HG03457 (cell line): ENCODE results near the gene PPP1R14C.
"Not testable (repeated sequence)": the region's sequence is repeated elsewhere in the genome, so short reads cannot be mapped to it uniquely, and the experiment has no call there.

Experiments
- ATAC-seq: cut with Tn5 transposase; IDR thresholded peaks from one replicate; pipeline ENCODE4 v1.9.1; 2021; ENCODE audit warnings: moderate number of reproducible peaks; ENCODE audit not compliant: unreplicated experiment

The PPP1R14C gene

DNA sequence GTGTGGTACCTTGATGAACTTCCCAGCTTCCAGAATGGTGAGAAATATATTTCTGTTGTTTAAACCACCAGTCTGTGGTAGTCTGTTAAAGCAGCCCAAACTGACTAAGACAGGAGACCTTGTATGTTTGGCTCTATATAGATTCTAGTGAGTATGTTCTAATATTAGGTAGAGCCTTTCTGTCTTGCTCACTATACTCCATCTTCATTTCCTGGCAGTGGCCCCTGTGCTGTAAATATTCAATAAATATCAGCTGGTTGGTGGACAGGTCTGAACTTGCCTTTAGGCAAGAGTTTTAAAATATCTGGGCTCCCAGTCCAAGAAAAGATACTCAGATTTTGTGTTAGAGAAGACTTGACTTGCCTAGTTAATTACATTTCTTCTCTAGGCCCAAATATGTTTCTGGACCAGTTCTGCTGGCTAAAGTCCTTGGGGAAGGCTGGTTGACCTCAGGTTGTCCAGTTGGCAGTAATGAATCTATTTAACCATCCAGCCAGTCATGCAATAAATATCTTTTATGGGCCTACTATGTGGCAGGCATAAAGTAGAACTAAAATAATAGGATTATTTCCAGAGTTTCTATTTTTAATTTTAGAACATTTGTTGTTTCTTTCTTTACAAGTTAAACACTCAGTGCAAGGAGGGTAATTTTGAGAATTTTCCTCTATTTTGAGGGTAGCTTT, 22.3 kb downstream of the PPP1R14C start:
- ATAC-seq = no peak

DNA sequence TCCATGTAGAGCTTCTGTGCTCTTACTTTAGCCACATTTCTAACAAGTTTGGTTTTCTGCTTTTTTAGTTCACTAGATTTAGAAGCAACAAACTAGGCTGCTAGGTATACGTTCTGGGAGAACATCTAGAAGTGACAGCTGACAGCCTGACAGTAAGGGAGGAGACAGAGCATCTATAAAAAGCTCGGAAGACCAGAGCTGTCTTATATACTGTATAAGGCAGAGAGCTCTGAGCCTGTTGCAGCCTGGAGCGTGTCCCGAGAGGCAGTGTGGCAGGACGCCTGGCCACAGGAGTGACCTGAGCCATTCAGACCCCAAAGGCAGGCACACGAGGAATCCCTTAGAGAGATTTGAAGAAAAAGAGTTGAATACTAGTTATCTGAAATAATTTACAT, 24.6 kb downstream of the PPP1R14C start:
- ATAC-seq = no peak

DNA sequence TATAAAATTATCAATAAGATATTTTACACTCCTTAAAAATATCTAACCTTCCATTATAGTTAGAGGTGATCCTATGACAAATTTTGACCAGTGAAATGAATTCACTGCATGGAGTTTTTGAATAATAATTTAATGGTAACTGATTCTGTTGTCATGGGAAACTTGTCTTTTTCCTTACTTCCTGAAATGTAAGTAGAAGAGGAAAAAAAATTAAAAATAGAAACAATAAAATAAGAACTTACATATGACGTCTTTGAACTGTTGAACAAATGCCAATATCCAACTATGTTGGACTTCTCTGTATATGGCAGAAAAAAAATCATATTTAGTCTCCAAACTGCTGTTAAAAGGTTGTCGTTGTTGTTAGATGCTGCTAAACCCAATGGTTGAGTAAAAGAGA, 26.3 kb downstream of the PPP1R14C start:
- ATAC-seq = no peak

DNA sequence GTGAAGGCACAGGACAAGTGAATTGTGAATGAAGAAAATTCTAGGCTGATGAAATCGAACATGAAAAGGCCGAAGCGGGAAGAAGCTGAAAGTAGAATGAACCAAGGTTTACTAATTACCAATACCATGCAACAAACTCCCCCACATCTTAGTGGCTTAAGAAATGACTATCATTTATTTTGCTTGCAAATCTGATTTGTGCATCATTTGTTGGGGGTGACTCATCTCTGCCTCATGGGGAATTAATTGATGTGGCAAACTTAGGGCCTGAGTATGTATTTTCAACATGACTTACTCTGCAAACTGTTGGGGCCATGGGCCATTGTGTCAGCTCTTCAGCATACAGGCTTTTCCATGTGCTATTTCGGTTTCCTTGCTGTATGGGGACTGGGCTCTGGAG, 26.8 kb downstream of the PPP1R14C start:
- ATAC-seq = no peak

DNA sequence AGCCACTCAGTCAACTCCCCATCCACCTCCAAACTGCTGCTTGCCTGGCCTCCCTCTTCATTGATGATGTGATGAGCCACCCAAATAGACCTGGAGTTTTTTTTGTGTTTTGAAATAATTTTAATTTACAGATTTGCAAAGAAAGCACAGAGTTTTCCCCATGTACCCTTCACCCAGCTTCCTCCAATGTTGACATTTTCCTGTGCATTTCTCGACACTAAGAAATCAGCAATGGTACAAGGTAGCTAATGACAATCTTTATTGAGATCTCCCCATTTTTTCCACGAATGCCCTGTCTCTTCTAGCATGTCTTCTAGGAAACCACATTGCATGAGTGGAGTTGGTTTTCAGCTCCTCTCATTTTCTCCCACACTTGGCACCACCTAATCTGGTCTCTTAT, 30.1 kb downstream of the PPP1R14C start:
- ATAC-seq = no peak

DNA sequence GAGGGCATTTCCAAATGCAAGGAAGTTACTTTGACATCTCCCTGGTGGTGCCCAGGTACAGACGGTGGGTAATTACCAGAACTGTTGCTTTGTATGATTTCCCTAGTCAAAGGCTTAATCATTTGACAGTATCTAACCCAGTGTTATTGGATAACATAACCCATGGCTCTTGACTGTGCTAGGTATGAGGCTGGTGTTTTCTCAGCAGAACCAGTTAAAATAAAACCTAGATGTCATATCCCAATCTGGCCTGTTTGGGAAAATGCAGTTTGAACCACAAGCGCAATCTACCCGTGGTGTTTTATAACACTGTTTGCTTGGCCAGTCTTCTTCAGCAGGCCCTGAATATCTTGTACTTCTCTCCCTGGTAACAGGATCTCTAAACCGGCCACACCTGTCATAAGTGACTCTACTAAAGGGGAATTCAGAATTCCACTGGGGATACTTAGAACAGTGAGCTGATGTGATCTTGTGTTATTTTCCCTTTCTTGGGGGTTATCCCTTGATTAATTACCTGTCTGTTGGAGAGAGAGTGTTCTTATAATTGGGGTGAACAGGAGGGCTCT, 32.8 kb downstream of the PPP1R14C start:
- ATAC-seq = no peak

DNA sequence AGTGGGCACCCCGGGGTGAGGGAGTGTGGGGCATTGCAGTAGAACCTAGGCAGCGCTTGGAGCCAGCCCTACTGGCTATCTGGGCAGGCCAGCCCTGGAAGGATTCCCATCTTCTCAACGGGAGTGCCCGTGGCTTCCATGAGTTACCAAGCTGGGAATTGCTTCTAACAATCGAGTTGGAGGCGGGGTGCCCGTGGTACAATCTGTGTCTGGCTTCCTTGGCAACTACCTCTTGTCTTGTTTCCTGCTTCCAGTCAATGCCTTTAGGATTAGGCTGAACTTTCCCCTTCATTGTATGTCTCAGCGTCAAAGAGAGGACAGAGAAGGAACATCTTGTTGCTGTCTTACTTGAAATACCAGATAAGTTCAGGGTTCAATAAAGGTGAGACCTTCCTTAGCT, 33.3 kb downstream of the PPP1R14C start:
- no peak for ATAC-seq

DNA sequence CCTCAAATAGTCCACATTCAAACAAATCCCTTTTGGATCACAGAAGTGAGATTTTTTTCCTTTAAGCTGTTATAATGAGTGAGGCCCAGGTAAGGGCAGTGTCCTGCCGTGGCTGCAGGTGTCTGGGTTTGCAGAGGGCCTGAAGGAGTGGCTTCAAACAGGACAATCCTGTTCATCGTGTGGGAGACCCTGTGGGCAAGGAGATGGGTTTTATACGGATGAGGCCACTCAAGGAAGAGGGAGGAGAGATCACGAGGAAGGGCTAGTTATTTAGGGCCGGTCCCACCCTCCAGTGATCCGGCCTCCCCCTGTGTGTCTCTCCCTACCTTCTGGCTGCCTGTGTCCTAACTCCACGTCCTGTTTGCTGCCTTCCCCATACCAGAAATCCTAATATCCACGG, 33.8 kb downstream of the PPP1R14C start:
- ATAC-seq = no peak

DNA sequence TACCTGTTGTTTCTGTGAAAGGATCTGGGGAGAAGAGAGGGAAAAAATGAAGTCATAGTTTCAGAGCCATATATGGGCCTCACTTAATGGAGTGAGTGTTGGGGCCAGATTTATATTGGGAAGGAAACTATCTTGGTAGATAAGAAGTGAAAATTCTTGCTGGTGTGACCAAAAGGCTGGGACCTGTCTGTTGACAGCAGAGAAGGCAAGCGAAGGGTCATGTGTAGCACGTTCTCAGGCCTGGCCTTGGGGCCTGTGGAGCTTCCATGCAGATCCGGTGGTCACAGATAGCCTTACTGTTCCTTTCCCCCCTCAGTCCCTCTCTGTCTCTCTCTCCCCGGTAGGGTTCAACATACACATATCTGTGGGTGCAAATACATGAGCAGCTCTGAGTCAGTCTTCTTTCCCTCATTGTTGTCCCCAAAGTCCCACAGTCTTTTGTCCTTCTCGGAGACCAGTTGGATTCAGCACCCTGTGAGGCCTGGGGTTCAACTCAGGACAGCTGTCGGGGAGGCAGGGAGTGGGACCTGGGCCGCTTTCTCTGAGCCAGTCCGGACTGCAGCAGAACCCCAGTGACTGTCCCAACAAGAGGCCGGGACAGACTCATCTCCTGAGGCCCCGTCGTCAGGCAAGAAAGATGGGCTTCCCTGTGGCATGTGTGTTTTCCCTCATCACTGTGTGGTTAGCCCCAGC, 34.6 kb downstream of the PPP1R14C start:
- ATAC-seq = no peak

DNA sequence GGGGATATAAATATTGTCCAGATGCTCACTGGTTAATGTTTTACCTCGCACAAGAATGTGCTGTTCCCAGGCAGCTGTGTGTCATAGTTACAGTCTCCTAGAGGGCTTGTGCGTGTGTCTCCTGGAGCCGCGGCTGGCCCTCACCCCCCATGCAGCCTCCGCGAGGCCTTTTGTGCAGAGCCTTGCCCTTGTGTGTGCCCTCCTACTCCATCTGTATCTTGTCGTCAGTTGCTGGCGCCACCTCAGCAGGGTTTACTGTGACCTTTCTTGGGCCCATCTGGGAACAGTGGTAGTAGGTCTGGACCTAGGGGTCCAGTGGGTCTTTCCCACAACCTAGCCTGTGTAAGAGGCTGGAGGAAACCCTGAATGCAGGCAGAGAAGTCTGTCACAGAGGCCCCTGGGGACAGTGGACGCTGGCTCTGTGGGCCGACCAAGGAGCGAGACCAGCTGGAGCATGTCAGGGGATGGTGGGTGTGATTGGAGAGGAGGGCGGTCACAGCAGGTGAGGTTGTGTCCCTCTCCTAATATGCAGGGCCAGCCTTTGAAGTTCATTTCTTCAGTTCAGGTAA, 35.2 kb downstream of the PPP1R14C start:
- no peak for ATAC-seq

DNA sequence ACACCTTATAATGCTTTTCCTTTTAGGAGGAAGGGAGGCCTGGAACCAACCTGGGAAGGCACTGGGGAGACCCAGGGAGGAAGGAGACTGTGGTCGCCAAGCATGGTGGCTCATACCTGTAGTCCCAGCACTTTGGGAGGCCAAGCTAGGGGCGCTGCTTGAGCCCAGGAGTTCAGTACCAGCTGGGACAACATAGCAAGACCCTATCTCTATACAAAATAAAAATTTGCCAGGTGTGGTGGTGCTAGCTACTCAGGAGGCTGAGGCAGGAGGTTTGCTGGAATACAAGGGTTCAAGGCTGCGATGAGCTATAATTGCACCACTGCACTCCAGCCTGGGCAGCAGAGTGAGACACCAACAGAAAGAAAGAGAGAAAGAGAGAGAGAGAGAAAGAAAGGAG, 36.2 kb downstream of the PPP1R14C start:
- ATAC-seq = no peak

DNA sequence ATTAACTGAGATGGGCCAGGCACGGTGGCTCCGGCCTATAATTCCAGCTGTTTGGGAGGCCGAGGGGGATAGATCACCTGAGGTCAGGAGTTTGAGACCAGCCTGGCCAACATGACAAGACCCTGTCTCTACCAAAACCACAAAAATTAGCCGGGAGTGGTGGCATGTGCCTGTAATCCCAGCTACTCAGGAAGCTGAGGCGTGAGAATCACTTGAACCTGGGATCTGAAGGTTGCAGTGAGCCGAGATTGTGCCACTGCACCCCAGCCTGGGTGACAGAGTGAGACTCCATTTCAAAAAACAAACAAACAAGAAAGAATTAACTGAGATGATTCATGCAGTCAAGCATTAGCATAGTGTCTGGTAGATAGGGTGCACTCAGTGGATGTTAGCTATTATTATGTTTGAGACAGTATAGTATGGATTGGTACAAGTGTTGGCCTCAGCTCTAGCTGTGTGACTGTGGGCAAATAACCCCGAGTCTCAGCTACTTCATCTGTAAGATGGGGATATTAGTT, 37.1 kb downstream of the PPP1R14C start:
- not testable (repeated sequence) for ATAC-seq

DNA sequence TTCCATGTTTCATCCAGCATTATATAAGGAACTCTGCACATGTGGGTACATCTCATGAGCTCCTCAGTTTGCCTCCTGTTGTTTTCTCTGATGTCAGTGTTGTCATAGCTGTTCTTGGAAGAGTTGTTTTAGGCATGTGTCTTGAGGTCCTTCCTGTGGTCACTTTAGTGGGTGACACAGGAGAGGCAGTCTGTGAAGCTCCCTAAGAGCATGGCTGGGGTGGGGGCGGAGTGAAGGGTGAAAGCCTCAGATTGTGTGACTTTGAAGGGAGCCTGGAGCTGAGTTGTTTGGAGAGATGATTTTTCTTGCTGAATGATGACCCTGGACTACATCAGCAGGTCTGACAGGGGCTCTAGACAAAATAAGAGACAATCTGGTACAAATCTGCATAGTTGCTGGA, 37.7 kb downstream of the PPP1R14C start:
- no peak for ATAC-seq

DNA sequence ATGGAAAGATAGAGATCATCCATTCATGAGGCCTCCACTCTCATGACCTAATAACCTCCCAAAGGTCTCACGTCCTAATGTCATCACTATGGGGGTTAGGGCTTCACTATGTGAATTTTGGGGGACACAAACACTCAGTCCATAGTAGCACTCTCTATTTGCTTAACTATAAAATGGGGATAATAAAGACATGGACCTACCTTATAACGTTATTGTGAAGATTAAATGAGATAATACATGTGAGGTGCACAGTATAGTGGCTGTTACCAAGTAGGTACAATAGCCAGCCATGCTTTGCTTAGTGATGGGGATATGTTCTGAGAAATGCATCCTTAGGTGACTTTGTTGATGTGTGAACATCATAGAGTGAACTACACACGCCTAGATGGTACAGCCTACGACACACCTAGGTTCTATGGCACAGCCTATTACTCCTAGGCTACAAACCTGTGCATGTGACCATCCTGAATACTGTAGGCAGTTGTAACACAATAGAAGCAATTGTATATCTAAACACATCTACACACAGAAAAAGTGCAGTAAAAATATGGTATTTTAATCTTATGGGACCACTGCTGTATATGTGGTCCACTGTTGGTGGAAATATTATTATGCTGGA, 39.7 kb downstream of the PPP1R14C start:
- ATAC-seq = no peak

DNA sequence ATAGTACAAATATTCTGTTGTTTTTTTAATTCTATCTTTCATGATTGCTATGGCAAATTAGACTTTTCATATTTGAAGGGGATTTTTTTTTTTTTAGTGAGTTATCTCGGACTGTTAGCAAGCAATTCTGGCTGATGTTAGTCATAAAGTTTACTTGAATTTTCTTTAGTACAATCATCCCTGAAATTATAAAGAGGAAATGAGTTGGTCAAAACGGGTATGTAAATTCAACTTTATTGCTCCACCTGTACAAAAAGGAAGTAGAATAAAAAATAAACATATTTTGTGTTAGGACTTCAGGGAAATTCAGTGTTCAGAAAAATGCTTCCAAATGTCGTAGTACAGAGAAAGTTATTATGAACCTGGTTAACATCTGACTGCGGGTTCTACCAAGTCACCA, 40.3 kb downstream of the PPP1R14C start:
- no peak for ATAC-seq

DNA sequence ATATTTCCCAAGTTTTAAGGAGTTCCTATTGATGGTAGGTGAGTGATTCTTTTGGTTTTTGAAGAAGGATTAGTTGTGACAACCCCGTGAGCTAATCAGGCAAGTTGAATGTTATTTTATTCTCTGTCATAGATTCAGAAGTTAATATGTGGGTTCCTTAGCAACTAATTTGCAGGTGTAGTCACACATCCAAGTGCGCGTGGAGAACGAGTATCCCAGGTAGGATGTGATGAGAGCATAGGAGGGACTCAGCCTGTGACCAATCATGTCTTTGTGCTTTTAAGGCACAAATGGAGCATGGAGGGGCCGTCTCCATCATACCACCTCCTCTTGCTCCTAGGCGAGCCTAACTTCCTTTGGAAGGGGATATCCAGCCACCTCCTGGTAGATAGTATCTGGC, 41.1 kb downstream of the PPP1R14C start:
- no peak for ATAC-seq

DNA sequence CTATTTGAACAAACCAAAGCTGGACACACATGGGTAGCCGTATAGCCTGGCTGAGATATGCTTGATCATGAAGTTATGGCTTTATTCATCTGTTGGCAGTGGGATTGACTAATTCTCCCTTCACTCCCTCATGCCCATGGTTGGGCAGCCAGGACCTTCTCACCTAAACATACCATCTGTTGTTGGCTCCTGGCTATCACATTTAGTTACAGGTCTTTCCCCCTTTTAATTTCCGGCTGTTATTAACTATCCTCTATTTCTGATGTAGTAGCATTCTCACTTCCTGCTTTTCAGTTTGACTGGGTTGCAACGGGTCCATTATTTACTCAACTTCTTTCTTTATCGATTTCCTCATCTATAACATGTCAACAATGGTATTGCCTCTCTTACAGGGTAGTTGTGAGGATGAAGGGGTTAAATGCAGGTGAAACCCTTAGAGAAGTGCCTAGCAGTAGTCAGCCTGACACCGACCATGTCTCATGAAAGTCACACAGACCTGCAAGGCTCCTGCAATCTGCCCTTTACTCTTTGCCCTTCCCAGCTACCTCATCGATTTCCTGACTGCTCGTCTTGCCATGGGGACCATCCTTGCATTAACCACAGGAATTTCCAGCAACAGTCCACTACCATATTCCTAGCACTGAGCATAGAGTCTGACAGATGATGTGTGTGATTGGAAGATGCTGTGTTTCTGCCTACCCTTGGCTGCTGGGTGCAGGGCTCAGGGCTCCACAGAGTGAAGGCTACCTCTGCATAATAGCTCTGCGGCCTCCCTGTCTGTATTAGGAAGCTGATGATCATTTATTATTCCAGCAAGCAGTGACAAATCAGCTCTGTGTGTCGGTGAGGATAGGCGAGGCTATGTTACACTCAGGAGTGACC, 42.2 kb downstream of the PPP1R14C start:
- peak; percentile 53 for ATAC-seq

DNA sequence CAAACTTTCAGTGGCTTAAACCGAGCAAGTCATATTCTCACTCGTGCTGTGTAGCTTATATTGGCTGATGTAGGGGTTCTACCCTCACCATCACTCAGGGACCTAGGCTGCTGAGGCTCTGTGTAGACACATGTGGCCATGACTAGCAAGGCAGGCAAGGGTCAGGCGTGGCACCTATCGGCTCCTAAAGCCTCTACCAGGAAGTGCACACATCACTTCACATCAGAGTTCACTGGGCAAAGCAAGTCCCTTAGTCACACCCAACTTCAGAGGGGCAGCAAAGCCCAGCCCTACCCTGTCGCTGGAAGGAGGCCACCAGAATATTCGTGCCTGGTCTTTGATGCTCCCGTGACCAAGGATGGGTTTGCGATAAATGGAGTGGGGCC, 42.9 kb downstream of the PPP1R14C start:
- ATAC-seq = no peak

DNA sequence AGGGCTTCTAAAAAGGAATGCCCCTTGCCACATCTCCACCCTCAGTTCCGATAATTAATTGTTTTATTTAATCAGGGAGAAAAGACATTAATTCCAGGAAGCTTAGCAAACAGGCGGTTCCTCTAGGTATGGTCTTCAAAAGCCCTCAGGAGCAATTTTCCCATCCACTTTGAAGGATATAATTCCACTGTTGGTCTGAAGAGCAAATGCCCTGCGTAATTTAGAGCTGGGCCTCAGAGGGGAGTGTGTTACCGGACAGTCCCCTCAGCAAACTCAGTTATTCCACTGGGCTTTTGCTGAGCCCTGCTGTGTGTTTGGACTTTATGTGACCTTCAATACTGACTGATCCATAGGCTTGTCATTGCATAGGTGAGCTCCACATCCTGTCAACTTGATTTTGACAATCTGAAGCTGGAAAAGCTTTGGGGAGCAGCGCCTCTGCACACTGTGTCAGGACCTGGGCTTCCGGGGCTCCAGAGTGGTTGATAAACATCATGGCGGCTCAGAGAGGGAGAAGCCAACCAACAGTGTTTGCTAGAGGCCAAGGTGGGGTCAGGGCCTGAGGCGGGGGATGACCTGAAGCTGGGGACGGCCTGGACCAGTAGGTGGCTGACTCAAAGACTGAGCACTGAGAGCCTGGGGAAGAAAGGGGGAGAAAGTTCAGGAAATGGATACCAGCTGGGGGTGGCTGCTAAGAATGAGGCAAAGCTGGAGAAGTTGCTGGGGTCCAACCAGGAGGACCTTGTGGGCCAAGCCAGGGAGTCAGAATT, 43.5 kb downstream of the PPP1R14C start:
- ATAC-seq = no peak

DNA sequence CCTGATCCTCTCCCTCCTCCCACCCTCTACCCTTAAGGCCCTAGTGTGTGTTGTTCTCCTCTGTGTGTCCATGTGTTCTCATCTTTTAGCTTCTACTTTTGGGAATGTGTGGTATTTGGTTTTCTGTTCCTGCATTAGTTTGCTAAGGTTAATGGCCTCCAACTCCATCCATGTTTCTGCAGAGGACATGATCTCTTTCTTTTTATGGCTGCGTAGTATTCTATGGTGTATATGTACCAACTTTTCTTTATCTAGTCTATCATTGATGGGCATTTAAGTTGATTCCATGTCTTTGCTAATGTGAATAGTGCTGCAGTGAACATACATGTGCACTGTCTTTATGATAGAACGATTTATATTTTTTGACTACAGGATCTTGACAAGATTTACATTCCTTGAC, 44.6 kb downstream of the PPP1R14C start:
- not testable (repeated sequence) for ATAC-seq
